ENCODE results near the gene TRRAP. TPM values are rescaled to one million over a fixed set of nuclear protein-coding genes. Genes with fewer than 3 reads are reported as not detected.
"Not testable (repeated sequence)": the region's sequence is repeated elsewhere in the genome, so short reads cannot be mapped to it uniquely, and the experiment has no call there.

The TRRAP gene
- 10.2 TPM for polyA plus RNA-seq

DNA sequence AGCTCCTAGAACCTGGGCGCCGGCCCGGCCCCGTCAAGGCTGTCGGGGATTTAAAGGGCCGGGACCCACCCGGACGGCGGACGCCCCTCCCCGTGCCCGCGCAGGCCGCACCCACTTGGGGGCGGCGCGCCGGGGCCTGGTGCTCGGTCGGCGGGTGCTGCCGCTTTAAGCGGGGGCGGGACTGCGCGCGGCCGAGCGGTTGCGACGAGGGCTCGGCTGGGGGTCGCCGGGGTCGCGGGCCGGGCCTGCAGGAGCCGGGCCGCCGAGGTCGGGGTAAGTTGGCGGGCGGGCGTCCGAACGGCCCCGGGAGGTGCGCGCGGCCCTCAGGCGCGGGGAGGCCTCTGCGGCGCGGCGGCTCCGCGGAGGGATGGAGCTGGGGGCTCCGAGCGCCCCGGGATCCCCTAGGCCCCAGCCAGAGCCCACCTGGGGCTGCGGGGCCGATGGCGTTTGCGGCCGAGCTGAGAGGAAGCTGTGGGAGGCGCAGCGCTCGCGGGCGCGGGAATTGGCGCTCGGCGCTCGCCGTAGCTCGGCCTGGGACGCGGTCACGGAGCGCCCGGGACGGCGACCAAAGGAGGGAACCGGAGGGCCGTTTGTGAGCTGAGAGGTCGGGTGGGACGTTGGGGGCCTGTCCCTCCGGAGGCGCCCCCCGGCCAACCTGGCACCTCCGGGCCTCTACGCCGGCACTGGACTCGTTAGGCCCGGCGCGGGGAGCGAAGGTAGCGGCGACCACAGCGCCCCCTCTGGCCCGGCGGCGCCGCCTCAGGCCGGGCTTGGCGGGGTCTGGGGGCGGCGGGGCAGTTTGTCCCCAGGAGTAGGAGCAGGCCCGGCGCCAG lies at the start of gene TRRAP:
Gene TRRAP (plus strand): TSS at position 168 of the 833 bp plus-strand sequence. CDS start 2,619 bp downstream, outside the sequence.
- no peaks in the 10 kb centered on the region for H3K9me3 Mint-ChIP-seq
- H3K27ac Mint-ChIP-seq = peak within 1 kb of the TSS; percentile 85 to 97 (median 96)
- peaks cover 5 to 16% (median 7%) of the 10 kb centered on the region in 3 donors for H3K4me1 Mint-ChIP-seq
- H3K27me3 Mint-ChIP-seq = no peaks in the 10 kb centered on the region
- H3K36me3 Mint-ChIP-seq = peaks cover 3% of the 10 kb centered on the region
- H3K4me3 Mint-ChIP-seq = peak within 1 kb of the TSS; percentile 90 to 98 (median 94)

DNA sequence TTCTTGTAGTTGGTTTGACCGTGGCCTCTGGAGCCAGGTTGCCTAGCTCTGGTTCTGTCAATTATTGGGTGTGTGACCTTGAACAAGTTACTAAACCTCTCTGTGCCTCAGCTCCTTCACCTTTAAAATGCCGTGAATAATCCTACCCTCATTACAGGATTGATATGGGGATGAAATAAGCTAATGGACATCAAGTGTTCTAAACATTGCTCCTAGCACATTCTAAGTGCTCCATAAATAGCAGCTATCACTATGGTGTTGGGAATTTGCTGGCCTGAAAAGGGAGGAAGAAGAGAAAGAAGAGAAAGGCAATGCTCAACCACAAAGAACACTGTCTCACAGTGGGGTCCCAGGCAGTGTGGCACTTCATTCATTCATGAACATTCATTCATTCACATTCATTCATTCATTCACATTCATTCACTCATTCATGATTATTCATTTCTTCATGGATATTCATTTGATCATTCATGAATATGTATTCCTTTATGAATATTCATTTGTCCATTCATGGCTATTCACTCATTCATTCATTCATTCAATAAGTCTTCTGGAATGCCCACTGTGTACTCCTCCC lies 47.3 kb upstream of the TRRAP start:
- H3K9me3 Mint-ChIP-seq = no peaks in the 10 kb centered on the region
- no peak overlapping the region for H3K27ac Mint-ChIP-seq
- peaks cover 11% of the 10 kb centered on the region for H3K27me3 Mint-ChIP-seq
- H3K36me3 Mint-ChIP-seq = no peaks in the 10 kb centered on the region
- H3K4me3 Mint-ChIP-seq = no peak overlapping the region
- H3K4me1 Mint-ChIP-seq = no peaks in the 10 kb centered on the region

- Mint-ChIP-seq H3K27ac (no peak overlapping the region), H3K27me3 (peaks cover 11% of the 10 kb centered on the region)
Observed at GRCh38 chr7:98831641-98832221, 46.6 kb upstream of the TRRAP start.

GRCh38 chr7:98833022-98833421 lies 45.3 kb upstream of the TRRAP start:
- no peaks in the 10 kb centered on the region for H3K9me3 Mint-ChIP-seq
- H3K4me3 Mint-ChIP-seq = no peak overlapping the region
- H3K27me3 Mint-ChIP-seq = peaks cover 11% of the 10 kb centered on the region
- no peaks in the 10 kb centered on the region for H3K36me3 Mint-ChIP-seq
- no peaks in the 10 kb centered on the region for H3K4me1 Mint-ChIP-seq
- H3K27ac Mint-ChIP-seq = no peak overlapping the region

More at GRCh38 chr7:98831641-98832221, 46.6 kb upstream of the TRRAP start:
- H3K4me1 Mint-ChIP-seq = no peaks in the 10 kb centered on the region
- no peak overlapping the region for H3K4me3 Mint-ChIP-seq
- no peaks in the 10 kb centered on the region for H3K36me3 Mint-ChIP-seq
- no peaks in the 10 kb centered on the region for H3K9me3 Mint-ChIP-seq

- Mint-ChIP-seq H3K27me3 (peaks cover 11% of the 10 kb centered on the region), H3K4me3 (no peak overlapping the region), H3K27ac (no peak overlapping the region), H3K4me1 (no peaks in the 10 kb centered on the region), H3K9me3 (no peaks in the 10 kb centered on the region), H3K36me3 (no peaks in the 10 kb centered on the region)
Observed at GRCh38 chr7:98834949-98835348, 43.4 kb upstream of the TRRAP start.

- H3K36me3 Mint-ChIP-seq = no peaks in the 10 kb centered on the region
- no peak overlapping the region for H3K4me3 Mint-ChIP-seq
- peak overlapping the region in 1 of 3 donors; percentile 14 for H3K27ac Mint-ChIP-seq
- peaks cover 0 to 2% (median 2%) of the 10 kb centered on the region in 3 donors for H3K4me1 Mint-ChIP-seq
- H3K9me3 Mint-ChIP-seq = no peaks in the 10 kb centered on the region
- H3K27me3 Mint-ChIP-seq = peaks cover 11% of the 10 kb centered on the region
Observed at GRCh38 chr7:98836811-98837629, 41.3 kb upstream of the TRRAP start.

DNA sequence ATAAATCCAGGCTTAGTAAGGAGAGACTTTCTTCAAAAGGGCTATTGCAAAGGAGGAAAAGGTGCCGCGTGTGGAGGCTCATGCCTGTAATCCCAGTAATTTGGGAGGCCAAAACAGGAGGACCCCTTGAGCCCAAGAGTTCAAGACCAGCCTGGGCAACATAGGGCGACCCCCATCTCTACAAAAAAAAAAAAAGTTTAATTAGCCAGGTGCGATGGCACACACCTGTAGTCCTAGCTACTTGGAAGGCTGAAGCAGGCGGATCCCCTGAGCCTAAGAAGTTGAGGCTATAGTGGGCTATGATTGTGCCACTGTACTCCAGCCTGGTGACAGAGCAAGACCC lies 40.7 kb upstream of the TRRAP start:
- Mint-ChIP-seq H3K27ac (peak overlapping the region in 1 of 3 donors; percentile 14), H3K4me3 (no peak overlapping the region), H3K9me3 (no peaks in the 10 kb centered on the region), H3K36me3 (no peaks in the 10 kb centered on the region), H3K4me1 (peaks cover 0 to 2% (median 2%) of the 10 kb centered on the region in 3 donors), H3K27me3 (peaks cover 11% of the 10 kb centered on the region)

GRCh38 chr7:98840096-98840495 lies 38.2 kb upstream of the TRRAP start:
- no peaks in the 10 kb centered on the region for H3K36me3 Mint-ChIP-seq
- peaks cover 7% of the 10 kb centered on the region for H3K27me3 Mint-ChIP-seq
- peaks cover 0 to 2% (median 2%) of the 10 kb centered on the region in 3 donors for H3K4me1 Mint-ChIP-seq
- no peak overlapping the region for H3K4me3 Mint-ChIP-seq
- H3K9me3 Mint-ChIP-seq = no peaks in the 10 kb centered on the region
- H3K27ac Mint-ChIP-seq = no peak overlapping the region

DNA sequence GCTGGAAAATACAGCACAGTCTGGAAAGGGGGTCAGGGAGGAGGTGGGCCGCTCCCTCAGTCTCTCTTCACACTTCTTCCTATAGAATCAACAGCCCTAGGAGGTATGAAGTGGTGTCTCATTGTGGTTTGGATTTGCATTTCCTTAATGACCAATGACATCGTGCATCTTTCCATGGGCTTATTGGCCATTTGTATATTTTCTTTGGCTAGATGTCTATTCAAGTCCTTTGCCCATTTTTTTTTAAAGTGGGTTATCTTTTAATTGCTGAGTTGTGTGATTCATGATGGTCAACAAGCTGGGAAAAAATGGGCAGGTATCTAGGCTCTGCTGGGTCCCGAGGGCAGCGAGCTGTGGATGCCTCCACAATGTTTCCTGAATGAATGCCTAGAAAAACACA lies 37.6 kb upstream of the TRRAP start:
- H3K9me3 Mint-ChIP-seq = no peaks in the 10 kb centered on the region
- peaks cover 5% of the 10 kb centered on the region for H3K27me3 Mint-ChIP-seq
- no peak overlapping the region for H3K27ac Mint-ChIP-seq
- H3K4me1 Mint-ChIP-seq = peaks cover 0 to 2% (median 2%) of the 10 kb centered on the region in 3 donors
- H3K36me3 Mint-ChIP-seq = no peaks in the 10 kb centered on the region
- no peak overlapping the region for H3K4me3 Mint-ChIP-seq

- peaks cover 0 to 2% (median 2%) of the 10 kb centered on the region in 3 donors for H3K4me1 Mint-ChIP-seq
- H3K36me3 Mint-ChIP-seq = no peaks in the 10 kb centered on the region
Observed at GRCh38 chr7:98841179-98841997, 36.9 kb upstream of the TRRAP start.

GRCh38 chr7:98842552-98842951 lies 35.8 kb upstream of the TRRAP start:
- not testable (repeated sequence) for H3K9me3 Mint-ChIP-seq, H3K4me3 Mint-ChIP-seq

More at GRCh38 chr7:98841179-98841997, 36.9 kb upstream of the TRRAP start:
- peaks cover 2% of the 10 kb centered on the region for H3K27me3 Mint-ChIP-seq
- H3K4me3 Mint-ChIP-seq = no peak overlapping the region
- H3K9me3 Mint-ChIP-seq = no peaks in the 10 kb centered on the region
- H3K27ac Mint-ChIP-seq = no peak overlapping the region

GRCh38 chr7:98848918-98849317 lies 29.4 kb upstream of the TRRAP start:
- no peaks in the 10 kb centered on the region for H3K27me3 Mint-ChIP-seq

More at GRCh38 chr7:98842552-98842951, 35.8 kb upstream of the TRRAP start:
- not testable (repeated sequence) for H3K4me1 Mint-ChIP-seq, H3K36me3 Mint-ChIP-seq, H3K27ac Mint-ChIP-seq, H3K27me3 Mint-ChIP-seq

DNA sequence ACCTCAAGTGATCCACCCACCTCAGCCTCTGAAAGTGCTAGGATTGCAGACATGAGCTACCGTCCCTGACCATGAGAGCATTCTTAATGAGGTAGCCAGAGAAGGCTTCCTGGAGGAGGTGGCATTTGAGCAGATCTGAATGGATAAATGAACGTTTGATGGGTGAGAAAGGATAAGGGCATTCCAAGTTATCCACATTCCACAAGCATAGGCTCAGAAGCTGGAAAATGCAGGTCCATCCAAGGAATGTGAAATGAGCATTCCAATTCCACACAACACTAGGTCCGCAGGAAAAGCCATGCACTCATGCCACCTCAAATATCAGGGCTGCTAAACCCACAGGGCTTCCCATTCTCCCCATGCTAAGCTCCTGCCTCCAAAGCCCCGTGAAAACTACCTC lies 25.5 kb upstream of the TRRAP start:
- H3K4me3 Mint-ChIP-seq = no peak overlapping the region
- H3K27ac Mint-ChIP-seq = no peak overlapping the region
- peaks cover 1 to 9% (median 4%) of the 10 kb centered on the region in 3 donors for H3K9me3 Mint-ChIP-seq
- H3K4me1 Mint-ChIP-seq = peaks cover 0 to 1% (median 0%) of the 10 kb centered on the region in 3 donors
- peaks cover 2% of the 10 kb centered on the region for H3K36me3 Mint-ChIP-seq
- H3K27me3 Mint-ChIP-seq = peaks cover 11% of the 10 kb centered on the region

More at GRCh38 chr7:98848918-98849317, 29.4 kb upstream of the TRRAP start:
- Mint-ChIP-seq H3K4me3 (no peak overlapping the region), H3K4me1 (peaks cover 0 to 1% (median 0%) of the 10 kb centered on the region in 3 donors), H3K36me3 (peaks cover 2% of the 10 kb centered on the region), H3K9me3 (peaks cover 1 to 9% (median 4%) of the 10 kb centered on the region in 3 donors), H3K27ac (no peak overlapping the region)

All from IgD-negative memory B cell (primary cell).